NOMO-1 (cell line): ENCODE results near the gene CFAP70.
A peak's percentile ranks its signal among the peaks of the same experiment; 100 is the strongest.
"Not testable (repeated sequence)": the region's sequence is repeated elsewhere in the genome, so short reads cannot be mapped to it uniquely, and the experiment has no call there.

Source experiments
- DNase-seq, 2 experiments: peaks; one replicate each; lab custom pipeline; 2025; ENCODE audit not compliant: unreplicated experiment in 2 of 2; lab: John Stamatoyannopoulos, UW

The CFAP70 gene

GRCh38 chr10:73340121-73340520, 18.5 kb downstream of the CFAP70 start:
- DNase-seq = no peak

- no peak for DNase-seq
These were observed 19.2 kb downstream of the CFAP70 start for GRCh38 chr10:73339436-73339835.

DNA sequence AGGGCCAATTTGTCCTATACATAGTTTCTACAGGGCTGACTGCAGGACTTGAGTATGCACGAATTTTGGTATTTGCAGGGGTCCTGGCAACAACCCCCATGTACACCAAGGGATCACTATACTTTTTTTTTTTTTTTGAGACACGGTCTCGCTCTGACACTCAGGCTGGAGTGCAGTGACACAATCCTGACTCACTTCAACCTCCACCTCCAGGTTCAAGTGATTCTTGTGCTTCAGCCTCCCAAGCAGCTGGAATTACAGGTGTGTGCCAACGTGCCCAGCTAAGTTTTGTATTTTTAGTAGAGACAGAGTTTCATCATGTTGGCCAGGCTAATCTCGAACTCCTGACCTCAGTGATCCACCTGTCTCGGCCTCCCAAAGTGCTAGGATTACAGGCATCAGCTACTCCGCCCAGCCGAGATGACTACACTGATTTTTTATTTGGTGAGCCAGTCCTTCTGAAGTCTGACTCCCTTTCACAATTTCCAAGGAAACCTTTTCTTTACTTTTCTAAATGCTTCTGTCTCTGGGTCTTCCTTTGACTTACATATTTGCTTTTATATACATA, 19.8 kb downstream of the CFAP70 start:
- no peak for DNase-seq

DNA sequence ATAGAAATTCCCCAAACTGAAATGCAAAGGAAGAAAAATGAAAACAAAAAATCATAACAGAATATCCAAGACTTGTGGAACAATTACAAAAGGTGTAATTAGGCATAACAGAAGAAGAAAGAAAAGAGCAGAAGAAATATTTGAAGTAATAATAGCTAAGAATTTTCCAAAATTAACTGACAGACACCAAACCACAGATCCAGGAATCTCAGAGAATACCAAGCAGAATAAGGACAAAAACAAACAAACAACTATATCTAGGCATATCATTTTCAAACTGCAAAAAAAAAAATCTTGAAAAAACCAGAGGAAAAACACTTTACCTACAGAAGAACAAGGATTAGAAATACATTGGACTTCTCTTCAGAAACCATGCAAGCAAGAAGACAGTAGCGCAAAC, 25.5 kb downstream of the CFAP70 start:
- DNase-seq = no peak

GRCh38 chr10:73332379-73332778, 26.3 kb downstream of the CFAP70 start:
- DNase-seq = no peak

DNA sequence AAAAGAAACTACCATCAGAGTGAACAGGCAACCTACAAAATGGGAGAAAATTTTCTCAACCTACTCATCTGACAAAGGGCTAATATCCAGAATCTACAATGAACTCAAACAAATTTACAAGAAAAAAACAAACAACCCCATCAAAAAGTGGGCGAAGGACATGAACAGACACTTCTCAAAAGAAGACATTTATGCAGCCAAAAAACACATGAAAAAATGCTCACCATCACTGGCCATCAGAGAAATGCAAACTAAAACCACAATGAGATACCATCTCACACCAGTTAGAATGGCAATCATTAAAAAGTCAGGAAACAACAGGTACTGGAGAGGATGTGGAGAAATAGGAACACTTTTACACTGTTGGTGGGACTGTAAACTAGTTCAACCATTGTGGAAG, 30.1 kb downstream of the CFAP70 start:
- not testable (repeated sequence) for DNase-seq

- not testable (repeated sequence) for DNase-seq
These were observed 33.4 kb downstream of the CFAP70 start for GRCh38 chr10:73325290-73325689.

GRCh38 chr10:73323582-73323981, 35.1 kb downstream of the CFAP70 start:
- not testable (repeated sequence) for DNase-seq

GRCh38 chr10:73310475-73310874, 48.2 kb downstream of the CFAP70 start:
- DNase-seq = no peak

- no peak for DNase-seq
These were observed 51.4 kb downstream of the CFAP70 start for GRCh38 chr10:73307203-73307800.

DNA sequence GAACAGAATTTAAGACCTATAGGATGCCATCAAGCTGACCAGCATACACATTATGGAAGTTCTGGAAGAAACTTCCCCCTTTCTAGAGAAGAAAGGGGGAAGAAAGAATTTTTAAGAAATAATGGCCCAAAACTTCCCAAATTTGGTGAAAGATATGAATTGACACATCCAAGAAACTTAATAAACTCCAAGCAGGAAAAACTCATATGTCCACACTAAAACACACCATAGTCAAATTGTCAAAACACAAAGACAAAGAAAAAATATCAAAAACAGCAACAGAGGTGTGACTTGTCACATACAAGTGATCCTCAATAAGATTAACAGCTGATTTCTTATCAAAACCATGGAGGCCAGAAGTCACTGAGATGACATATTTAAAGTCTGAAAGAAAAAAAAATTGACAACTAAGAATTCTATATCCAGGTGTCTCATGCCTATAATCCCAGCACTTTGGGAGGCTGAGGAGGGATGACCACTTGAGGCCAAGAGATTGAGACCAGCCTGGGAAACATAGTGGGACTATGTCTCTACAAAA, 52.4 kb downstream of the CFAP70 start:
- DNase-seq = no peak

DNA sequence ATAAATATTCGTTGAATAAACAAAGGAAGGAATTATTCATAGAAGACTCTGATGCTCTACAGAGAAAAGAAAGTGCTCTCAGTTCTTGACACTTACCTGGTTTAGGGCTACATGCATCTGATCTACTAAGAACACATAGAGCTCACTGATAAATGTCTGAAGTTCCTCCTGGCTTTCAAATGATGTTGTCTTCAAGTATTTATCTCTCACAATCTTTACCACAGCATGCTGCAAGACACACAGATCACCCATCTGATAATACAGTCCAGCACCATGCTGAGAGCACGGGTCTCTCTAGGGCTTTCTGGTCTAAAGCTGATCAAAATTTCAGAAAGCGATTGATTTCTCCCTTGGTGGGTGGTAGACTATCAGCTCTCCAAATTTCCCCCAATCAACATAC, 61.7 kb downstream of the CFAP70 start:
- no peak for DNase-seq

GRCh38 chr10:73293461-73293860, 65.2 kb downstream of the CFAP70 start:
- DNase-seq = no peak

DNA sequence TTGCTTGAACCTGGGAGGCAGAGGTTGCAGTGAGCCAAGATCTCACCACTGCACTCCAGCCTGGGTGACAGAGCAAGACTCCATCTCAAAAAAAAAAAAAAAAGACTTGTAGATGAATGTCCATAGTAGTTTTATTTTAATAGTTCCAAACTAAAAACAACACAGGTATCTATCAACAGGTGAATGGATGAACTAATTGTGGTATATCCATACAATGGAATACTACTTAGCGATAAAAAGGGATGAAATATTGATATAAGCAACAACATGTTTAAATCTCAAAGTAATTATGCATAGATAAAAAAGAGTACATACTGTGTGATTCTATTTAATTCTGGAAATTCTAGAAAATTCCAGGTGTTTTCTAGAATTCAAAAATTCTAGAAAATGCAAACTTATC, 68.7 kb downstream of the CFAP70 start:
- DNase-seq = no peak

GRCh38 chr10:73287441-73287840, 71.2 kb downstream of the CFAP70 start:
- peak; percentile 26 to 64 for DNase-seq

DNA sequence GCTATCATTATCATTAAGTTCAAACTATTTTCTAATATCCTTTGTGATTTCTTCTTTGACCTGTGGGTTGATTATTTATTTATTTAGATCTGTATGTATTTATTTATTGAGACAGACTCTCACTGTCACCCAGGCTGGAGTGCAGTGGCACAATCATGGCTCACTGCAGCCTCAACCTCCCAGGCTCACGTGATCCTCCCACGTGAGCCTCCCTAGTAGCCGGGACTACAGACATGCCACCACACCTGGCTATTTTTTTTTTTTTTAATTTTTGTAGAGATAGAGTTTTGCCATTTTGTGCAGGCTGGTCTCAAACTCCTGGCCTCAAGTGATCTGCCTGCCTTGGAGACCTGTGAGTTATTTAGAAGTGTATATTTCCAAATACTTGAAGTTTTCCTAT, 77.6 kb downstream of the CFAP70 start:
- no peak for DNase-seq

- no peak for DNase-seq
These were observed 94.2 kb downstream of the CFAP70 start for GRCh38 chr10:73264423-73264822.

DNA sequence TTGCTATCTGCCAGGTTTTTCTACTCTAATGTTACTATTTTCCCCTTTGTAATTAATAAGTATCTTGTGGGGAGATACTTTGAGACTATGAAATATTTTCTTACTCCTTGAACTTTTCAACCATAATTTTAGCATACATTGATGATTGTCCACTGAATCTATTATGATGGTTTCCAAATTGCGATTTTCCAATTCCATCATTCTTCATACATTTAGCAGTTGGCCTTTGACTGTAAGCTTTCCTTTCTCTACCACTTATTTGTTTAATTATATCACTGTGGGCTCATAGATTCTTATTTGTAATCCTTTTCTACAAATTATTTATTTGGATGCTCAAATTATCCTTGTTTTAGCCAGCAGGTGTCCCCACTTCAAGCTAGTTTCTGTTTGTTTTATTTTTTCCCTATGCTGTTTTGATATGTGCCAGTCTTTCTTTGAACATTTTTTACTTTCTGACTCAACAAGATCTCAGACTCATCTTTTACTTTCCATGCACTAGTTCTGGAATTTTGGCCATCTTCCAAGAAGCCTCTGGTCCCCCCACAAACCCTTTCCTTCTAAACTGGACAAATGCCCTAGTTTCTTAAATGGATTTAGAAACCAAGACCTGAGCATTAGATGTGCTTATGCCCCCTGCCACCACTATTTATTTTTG, 94.8 kb downstream of the CFAP70 start:
- DNase-seq = peak in 1 of 2 experiments; percentile 7

DNA sequence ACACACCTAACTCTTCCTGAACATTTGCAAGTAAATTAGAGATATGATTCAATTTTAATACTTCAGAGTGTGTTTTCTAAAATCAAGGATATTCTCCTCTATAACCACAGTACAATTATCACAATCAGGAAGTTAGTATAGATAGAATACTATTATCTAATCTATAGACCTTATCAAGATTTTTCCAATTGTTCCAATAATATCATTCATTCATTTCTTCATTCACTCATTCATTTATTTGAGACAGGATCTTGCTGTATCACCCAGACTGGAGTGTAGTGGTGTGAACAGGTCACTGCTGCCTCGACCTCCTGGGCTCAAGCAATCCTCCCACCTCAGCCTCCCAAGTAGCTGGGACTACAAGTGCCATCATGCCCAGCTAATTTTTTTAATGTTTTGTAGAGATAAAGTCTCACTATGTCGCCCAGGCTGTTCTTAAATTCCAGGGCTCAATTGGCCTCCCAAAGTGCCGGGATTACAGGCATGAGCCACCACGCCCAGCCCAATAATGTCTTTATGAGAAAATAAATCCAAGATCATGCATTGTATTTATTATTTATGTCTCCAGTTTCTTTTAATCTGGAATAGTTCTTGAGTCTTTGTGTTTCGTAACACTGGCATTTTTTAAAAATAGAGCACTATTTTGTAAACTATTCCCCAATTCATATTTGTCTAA, 95.6 kb downstream of the CFAP70 start:
- DNase-seq = no peak

DNA sequence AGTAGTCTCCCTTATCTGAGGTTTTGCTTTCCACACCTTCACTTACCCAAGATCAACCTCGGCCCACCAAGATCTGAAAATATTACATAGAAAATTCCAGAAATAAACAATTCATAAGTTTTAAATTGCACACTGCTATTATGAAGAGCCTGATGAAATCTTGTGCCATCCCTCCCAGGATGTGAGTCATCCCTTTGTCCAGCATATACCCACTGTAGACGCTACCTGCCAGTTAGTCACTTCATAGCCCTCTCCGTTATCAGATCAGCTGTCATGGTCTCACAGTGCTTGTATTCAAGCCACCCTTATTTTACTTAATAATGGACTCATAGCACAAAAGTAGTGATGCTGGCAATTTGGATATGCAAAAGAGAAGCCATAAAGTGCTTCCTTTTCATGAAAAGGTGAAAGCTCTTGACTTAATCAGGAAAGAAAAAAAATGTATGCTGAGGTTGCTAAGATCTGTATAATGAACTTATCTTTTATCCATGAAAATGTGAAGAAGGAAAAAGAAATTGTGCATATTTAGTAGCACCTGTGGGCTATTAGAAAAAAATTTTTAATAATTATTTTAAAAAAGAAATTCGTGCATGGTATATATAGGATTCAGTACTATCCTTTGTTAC, 96.4 kb downstream of the CFAP70 start:
- no peak for DNase-seq

DNA sequence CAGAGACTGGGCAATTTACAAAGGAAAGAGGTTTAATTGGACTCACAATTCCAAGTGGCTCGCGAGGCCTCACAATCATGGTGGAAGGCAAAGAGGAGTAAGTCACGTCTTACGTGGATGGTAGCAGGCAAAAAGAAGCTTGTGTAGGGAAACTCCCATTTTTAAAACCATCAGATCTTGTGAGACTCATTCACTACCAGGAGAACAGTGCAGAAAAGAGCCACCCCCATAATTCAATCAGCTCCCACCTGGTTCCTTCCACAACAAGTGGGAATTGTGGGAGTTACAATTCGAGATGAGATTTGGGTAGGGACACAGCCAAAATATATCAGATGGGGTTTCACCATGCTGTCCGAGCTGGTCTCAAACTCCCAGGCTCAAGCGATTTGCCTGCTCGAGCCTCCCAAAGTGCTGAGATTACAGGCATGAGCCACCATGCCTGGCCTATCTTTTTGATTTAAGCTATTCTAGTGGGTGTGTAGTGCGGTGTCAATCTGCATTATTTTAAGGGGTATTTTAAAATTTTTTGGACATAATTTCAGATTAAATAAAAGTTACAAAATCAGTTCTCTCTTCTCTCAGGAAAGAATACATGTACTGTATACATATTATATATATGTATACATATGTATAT, 97.2 kb downstream of the CFAP70 start:
- DNase-seq = no peak
